K562 (cell line): Measurements from ENCODE around the gene WDR1. TPM values are rescaled to one million over a fixed set of nuclear protein-coding genes. Genes with fewer than 3 reads are reported as not detected.

Experiments used
- ATAC-seq: fragments of 200-7000 bp; cut with Tn5 transposase; 3 replicates; pipeline ENCODE4 v1.9.1; 2020; ENCODE audit warnings: moderate library complexity
- BruUV-seq: library from RNA; stranded (reverse); fragments of 400-500 nt; replicated peaks from 2 replicates; lab custom pipeline; 2021; lab: Mats Ljungman, UMichigan
- CTCF ChIA-PET: fragments of 300-600 bp; formaldehyde crosslinking; extraction: SDS; loops from one replicate; lab custom pipeline; 2021; ENCODE audit warnings: low intra/inter-chr PET ratio; lab: Yijun Ruan, JAX
- POLR2A ChIA-PET: fragments of 300-600, 350-650 bp; sonication (Branson Sonifier 250); formaldehyde crosslinking; extraction: SDS; loops from one replicate; lab custom pipeline; 2021; ENCODE audit warnings: antibody characterized with exemption, inconsistent platforms; lab: Yijun Ruan, JAX
- DNase-seq, 4 experiments: peaks; one replicate each; pipeline versions ENCODE4 v3.0.0 to v3.0.0-alpha.2; 2011 to 2018; ENCODE audit warnings: low spot score in 3 of 4, mixed read lengths in 3 of 4; ENCODE audit errors: extremely low read depth in 1 of 4
- FAIRE-seq: peaks from 2 replicates; lab custom pipeline; 2011; peaks lifted over from hg19 to GRCh38; lab: Jason Lieb, UNC
- H2AFZ ChIP-seq: 2 replicates; pipeline ENCODE4 v1.6.0; 2011; ENCODE audit warnings: low read depth, low read length, control low read depth, inconsistent platforms
- H3K27ac ChIP-seq: fragments of 200-600 bp; 3 replicates; pipeline ENCODE4 v1.8.0; 2011; ENCODE audit warnings: low read depth, mild to moderate bottlenecking, control low read depth, inconsistent platforms, low read length, moderate library complexity, mixed read lengths; ENCODE audit errors: extremely low read depth
- H3K27me3 ChIP-seq, 2 experiments: fragments of 300-600 bp in 1 of 2; 2 replicates in 1 of 2; 3 replicates in 1 of 2; pipeline versions ENCODE4 v1.6.0 to v1.8.0; 2011; ENCODE audit warnings: inconsistent platforms in 2 of 2, low read length in 2 of 2, mild to moderate bottlenecking in 1 of 2, mixed read lengths in 1 of 2, moderate library complexity in 1 of 2; ENCODE audit not compliant: control insufficient read depth in 2 of 2, insufficient read depth in 2 of 2
- H3K36me3 ChIP-seq: fragments of 300-600 bp; 3 replicates; pipeline ENCODE4 v1.8.0; 2011; ENCODE audit warnings: mild to moderate bottlenecking, low read length, inconsistent platforms; ENCODE audit not compliant: control insufficient read depth, insufficient read depth
- H3K4me1 ChIP-seq, 2 experiments: fragments of 200-600 bp in 1 of 2; replicated peaks in 1 of 2; 2 replicates in 1 of 2; 3 replicates in 1 of 2; pipeline versions ENCODE4 v1.5.1 to v1.8.0; 2011; ENCODE audit warnings: inconsistent platforms in 2 of 2, low read length in 2 of 2, mild to moderate bottlenecking in 1 of 2, mixed read lengths in 1 of 2, moderate library complexity in 1 of 2; ENCODE audit not compliant: control insufficient read depth in 2 of 2, insufficient read depth in 2 of 2
- H3K4me2 ChIP-seq: 2 replicates; pipeline ENCODE4 v1.6.1; 2011; ENCODE audit warnings: low read length, control low read depth, inconsistent platforms, mixed read lengths; ENCODE audit not compliant: insufficient read depth
- H3K4me3 ChIP-seq: fragments of 200-600 bp; sonication (generic), shearing (Covaris generic); 2 replicates; pipeline ENCODE4 v1.5.1; 2016; ENCODE audit warnings: control low read depth, inconsistent platforms
- H3K79me2 ChIP-seq: fragments of 200-600 bp; 3 replicates; pipeline ENCODE4 v1.8.0; 2011; ENCODE audit warnings: low read length, inconsistent platforms; ENCODE audit not compliant: control insufficient read depth, insufficient read depth
- H3K9ac ChIP-seq, 2 experiments: 2 replicates each; pipeline versions ENCODE4 v1.6.0 to v1.6.1; 2011; ENCODE audit warnings: low read depth in 2 of 2, low read length in 2 of 2, control low read depth in 1 of 2, inconsistent platforms in 1 of 2, mild to moderate bottlenecking in 1 of 2, mixed read lengths in 1 of 2; ENCODE audit not compliant: insufficient read depth in 1 of 2
- H3K9me1 ChIP-seq: one replicate; pipeline ENCODE4 v1.6.0; 2011; ENCODE audit warnings: inconsistent platforms, mild to moderate bottlenecking, low read length, moderate library complexity; ENCODE audit not compliant: control insufficient read depth, insufficient read depth
- H3K9me3 ChIP-seq: replicated peaks from 2 replicates; pipeline ENCODE4 v1.5.1; 2011; ENCODE audit warnings: low read depth, low read length, inconsistent platforms; ENCODE audit not compliant: control insufficient read depth, insufficient read depth
- H4K20me1 ChIP-seq: replicated peaks from 2 replicates; pipeline ENCODE4 v1.6.1; 2011; ENCODE audit warnings: low read length, inconsistent platforms, mixed read lengths; ENCODE audit not compliant: control insufficient read depth, insufficient read depth
- EWSR1 ChIP-seq: fragments of 450-650 bp; IDR thresholded peaks from 2 replicates; pipeline ENCODE4 v1.6.1; 2018; ENCODE audit warnings: borderline replicate concordance, mild to moderate bottlenecking, low read depth, moderate library complexity; ENCODE audit not compliant: partially characterized antibody
- HDAC8 ChIP-seq: fragments of 450-650 bp; IDR thresholded peaks from 2 replicates; pipeline ENCODE4 v1.6.1; 2016; ENCODE audit warnings: mild to moderate bottlenecking, missing genetic modification characterization, moderate library complexity, missing compliant biosample characterization
- NFE2L1 ChIP-seq: fragments of 450-650 bp; IDR thresholded peaks from 2 replicates; pipeline ENCODE4 v1.6.1; 2016; ENCODE audit warnings: missing genetic modification characterization, low read depth, mild to moderate bottlenecking, missing compliant biosample characterization, moderate library complexity, borderline replicate concordance
- POLR2G ChIP-seq: fragments of 200-400 bp; formaldehyde crosslinking; IDR thresholded peaks from 2 replicates; pipeline ENCODE4 v1.6.1; 2017; ENCODE audit warnings: low read depth, mild to moderate bottlenecking, antibody characterized with exemption, low read length, moderate library complexity
- ZNF780A ChIP-seq: fragments of 250-450 bp; sonication (Bioruptor Pico); IDR thresholded peaks from 2 replicates; pipeline ENCODE4 v1.5.0; 2021; ENCODE audit warnings: mild to moderate bottlenecking
- WGBS: fragments of 100-300 bp; shearing (Covaris generic); methylation state at CpG from one replicate; pipeline ENCODE4 v1.1.6; 2016; ENCODE audit warnings: low coverage, mixed read lengths; ENCODE audit not compliant: insufficient coverage; ENCODE audit errors: missing lambda C conversion rate; 5-methylcytosine and 5-hydroxymethylcytosine counted together
- in situ Hi-C: fragments of 300-500 bp; cut with MboI; formaldehyde crosslinking; loops from 4 replicates; pipeline ENCODE4 v1.15.0; 2018; ENCODE audit warnings: inconsistent platforms, mixed read lengths
- intact Hi-C: fragments of 100-400 bp; cut with micrococcal nuclease; formaldehyde crosslinking; loops from 2 replicates; pipeline ENCODE4 v1.14.2; 2022
- polyA plus RNA-seq, 8 experiments: library from polyadenylated mRNA; depleted of rRNA in 4 of 8; stranded (reverse) in 5 of 8; unstranded in 3 of 8; fragments of >200 nt; fragmentation: Nextera tagmentation in 2 of 8; fragmentation: Illumina TruSeq in 1 of 8; extraction: Ambion mirVana in 2 of 8; extraction: Trizol in 1 of 8; gene quantifications; 2 replicates each; pipeline versions ENCODE4 v1.2.1 to v1.2.3, GENCODE V29; 2011 to 2014; ENCODE audit warnings: inconsistent platforms in 1 of 8, missing spikeins in 1 of 8
- total RNA-seq, 7 experiments: library from RNA; depleted of rRNA in 6 of 7; stranded (reverse); fragments of >200 nt in 6 of 7; fragmentation: Illumina TruSeq in 2 of 7; extraction: Trizol in 2 of 7; gene quantifications; 2 replicates each; pipeline versions ENCODE4 v1.2.1 to v1.2.3, GENCODE V29; 2011 to 2021; ENCODE audit warnings: low replicate concordance in 1 of 7

Gene WDR1
- total and polyA plus RNA-seq, 9 of the 15 experiments (the other 6 are each of a cell fraction or from before 2014, with no cell fraction given): 16.1 to 213 (median 125) TPM

DNA sequence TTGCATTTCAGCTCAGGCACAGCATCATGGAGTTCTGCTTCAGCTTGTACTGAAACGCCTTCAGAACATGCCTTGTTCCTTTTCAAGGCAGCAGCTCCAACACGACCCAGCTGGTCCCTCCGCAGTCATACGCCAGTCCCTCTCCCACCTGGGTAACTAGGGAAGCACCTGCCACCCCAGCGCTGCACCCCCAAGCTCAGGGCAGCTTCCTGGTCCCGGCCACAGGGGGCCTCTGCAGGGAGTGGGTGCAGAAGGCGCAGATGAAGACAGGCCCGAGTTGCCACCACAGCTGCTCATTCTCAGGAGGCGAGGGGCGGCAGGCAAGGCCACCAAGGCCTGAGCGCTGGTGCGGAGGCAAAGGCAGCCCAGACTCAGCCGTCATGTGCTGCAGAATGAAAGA is 21.8 kb downstream of the WDR1 start:
- 88% methylated on average over 13 of the region's 13 CpGs for WGBS
- Histone ChIP-seq H3K4me3 (no peak overlapping the region), H3K27ac (no peak overlapping the region), H3K4me2 (no peak overlapping the region), H3K9me3 (no peaks in the 10 kb centered on the region), H3K9me1 (peaks cover 16% of the 10 kb centered on the region), H3K4me1 (peaks cover 12 to 24% of the 10 kb centered on the region in 2 experiments; a peak in 4 of 5 replicates), H3K9ac (no peak overlapping the region; a peak in 1 of 4 replicates), H2AFZ (no peak overlapping the region), H3K79me2 (peaks cover 54% of the 10 kb centered on the region), H4K20me1 (peaks cover 13% of the 10 kb centered on the region), H3K27me3 (no peaks in the 10 kb centered on the region), H3K36me3 (peaks cover 99% of the 10 kb centered on the region)
- POLR2A ChIA-PET: interaction anchor here (2.7 to 4.7 kb wide), 2 partner anchors 14 to 23 kb away, joined by 13 to 64 read pairs; no protein-coding TSS in a partner anchor
- CTCF ChIA-PET: no interaction called here
- BruUV-seq: no TSS peak
- TF ChIP-seq EWSR1 (no peak), ZNF780A (CRISPR knock-in tag) (no peak), HDAC8 (no peak), NFE2L1 (tag) (no peak), POLR2G (peak; percentile 50; the same call in 1 of the 2 replicates)
- intact Hi-C loops: no loop called here
- ATAC-seq (no peak), DNase-seq (no peak), FAIRE-seq (no peak)
- in situ Hi-C loops: no loop called here
